H9 (cell line): ENCODE results near the gene FMNL3. TPM values are rescaled to one million over a fixed set of nuclear protein-coding genes. Genes with fewer than 3 reads are reported as not detected.

Experiments
- DNase-seq: peaks from one replicate; pipeline ENCODE4 v3.0.0-alpha.2; 2017
- H2AFZ ChIP-seq: one replicate; pipeline ENCODE4 v1.6.1; 2013; ENCODE audit warnings: mild to moderate bottlenecking, low read length, control low read depth, moderate library complexity
- H2AK5ac ChIP-seq: 2 replicates; pipeline ENCODE4 v1.6.1; 2013; ENCODE audit warnings: low read length, control low read depth, mixed read lengths; ENCODE audit not compliant: insufficient read length
- H2BK120ac ChIP-seq: one replicate; pipeline ENCODE4 v1.6.1; 2013; ENCODE audit warnings: low read depth, mild to moderate bottlenecking, low read length, control low read depth, inconsistent platforms; ENCODE audit not compliant: poor library complexity, severe bottlenecking
- H2BK12ac ChIP-seq: 2 replicates; pipeline ENCODE4 v1.6.1; 2013; ENCODE audit warnings: low read length, control low read depth, mixed read lengths, low read depth; ENCODE audit not compliant: insufficient read length
- H2BK15ac ChIP-seq: 2 replicates; pipeline ENCODE4 v1.6.1; 2013; ENCODE audit warnings: low read depth, low read length, control low read depth
- H2BK20ac ChIP-seq: one replicate; pipeline ENCODE4 v1.6.1; 2013; ENCODE audit warnings: low read depth, mild to moderate bottlenecking, low read length, control low read depth, inconsistent platforms; ENCODE audit not compliant: poor library complexity, severe bottlenecking
- H2BK5ac ChIP-seq: 2 replicates; pipeline ENCODE4 v1.6.1; 2013; ENCODE audit warnings: low read length, control low read depth, mixed read lengths; ENCODE audit not compliant: insufficient read length
- H3K14ac ChIP-seq: 2 replicates; pipeline ENCODE4 v1.6.1; 2013; ENCODE audit warnings: low read length, control low read depth; ENCODE audit not compliant: insufficient read depth
- H3K18ac ChIP-seq: 2 replicates; pipeline ENCODE4 v1.6.1; 2013; ENCODE audit warnings: low read depth, mild to moderate bottlenecking, mixed read lengths, low read length, control low read depth; ENCODE audit not compliant: insufficient read length
- H3K23ac ChIP-seq: 2 replicates; pipeline ENCODE4 v1.6.1; 2013; ENCODE audit warnings: low read length, control low read depth, mixed read lengths, low read depth; ENCODE audit not compliant: insufficient read length
- H3K23me2 ChIP-seq: 2 replicates; pipeline ENCODE4 v1.6.1; 2013; ENCODE audit warnings: low read depth, mild to moderate bottlenecking, mixed read lengths, low read length, control low read depth; ENCODE audit not compliant: insufficient read length, poor library complexity, severe bottlenecking
- H3K27ac ChIP-seq: 2 replicates; pipeline ENCODE4 v1.5.1; 2013; ENCODE audit warnings: low read length, control low read depth, mixed read lengths, low read depth; ENCODE audit not compliant: insufficient read length
- H3K27me3 ChIP-seq: 2 replicates; pipeline ENCODE4 v1.6.1; 2013; ENCODE audit warnings: low read length, control low read depth, inconsistent platforms; ENCODE audit not compliant: insufficient read depth
- H3K4ac ChIP-seq: 2 replicates; pipeline ENCODE4 v1.6.1; 2013; ENCODE audit warnings: low read depth, mild to moderate bottlenecking, control low read depth, inconsistent platforms, low read length, moderate library complexity
- H3K4me1 ChIP-seq: 2 replicates; pipeline ENCODE4 v1.6.1; 2013; ENCODE audit warnings: low read length, control low read depth, inconsistent platforms; ENCODE audit not compliant: insufficient read depth
- H3K4me2 ChIP-seq: 2 replicates; pipeline ENCODE4 v1.6.1; 2013; ENCODE audit warnings: low read length, control low read depth, mixed read lengths; ENCODE audit not compliant: insufficient read length, insufficient read depth
- H3K56ac ChIP-seq: 2 replicates; pipeline ENCODE4 v1.6.1; 2013; ENCODE audit warnings: low read depth, mild to moderate bottlenecking, mixed read lengths, low read length, control low read depth; ENCODE audit not compliant: insufficient read length
- H3K79me1 ChIP-seq: 2 replicates; pipeline ENCODE4 v1.6.1; 2013; ENCODE audit warnings: low read depth, mild to moderate bottlenecking, moderate library complexity, low read length, control low read depth, inconsistent platforms; ENCODE audit not compliant: insufficient read depth, poor library complexity, severe bottlenecking
- H3K79me2 ChIP-seq: 2 replicates; pipeline ENCODE4 v1.6.1; 2013; ENCODE audit warnings: low read length, control low read depth, inconsistent platforms; ENCODE audit not compliant: insufficient read depth
- H3K9ac ChIP-seq: 2 replicates; pipeline ENCODE4 v1.6.1; 2013; ENCODE audit warnings: low read length, control low read depth, mixed read lengths; ENCODE audit not compliant: insufficient read length; ENCODE audit errors: extremely low read depth
- H3K9me3 ChIP-seq: one replicate; pipeline ENCODE4 v1.6.1; 2013; ENCODE audit warnings: low read depth, low read length, inconsistent platforms; ENCODE audit not compliant: control insufficient read depth
- H3T11ph ChIP-seq: one replicate; pipeline ENCODE4 v1.6.1; 2013; ENCODE audit warnings: mild to moderate bottlenecking, low read length, control low read depth, inconsistent platforms
- H4K20me1 ChIP-seq: one replicate; pipeline ENCODE4 v1.6.1; 2013; ENCODE audit not compliant: control insufficient read depth, insufficient read length, insufficient read depth
- H4K5ac ChIP-seq: 2 replicates; pipeline ENCODE4 v1.6.1; 2013; ENCODE audit warnings: low read depth, mild to moderate bottlenecking, mixed read lengths, low read length, control low read depth; ENCODE audit not compliant: insufficient read length
- H4K8ac ChIP-seq: replicated peaks from 2 replicates; pipeline ENCODE4 v1.6.1; 2013; ENCODE audit warnings: low read length, control low read depth, mixed read lengths, low read depth; ENCODE audit not compliant: insufficient read length
- H4K91ac ChIP-seq: 2 replicates; pipeline ENCODE4 v1.6.1; 2013; ENCODE audit warnings: low read depth, mild to moderate bottlenecking, moderate library complexity, mixed read lengths, low read length, control low read depth; ENCODE audit not compliant: insufficient read length
- H3K27ac Mint-ChIP-seq, 3 experiments: 2 replicates in 2 of 3; 3 replicates in 1 of 3; pipeline ENCODE4 v1.8.0; 2020 to 2021; ENCODE audit warnings: mixed read lengths in 3 of 3, mild to moderate bottlenecking in 1 of 3, moderate library complexity in 1 of 3
- H3K27me3 Mint-ChIP-seq: 2 replicates; pipeline ENCODE4 v1.8.0; 2021; ENCODE audit warnings: low read depth, mild to moderate bottlenecking, moderate library complexity, mixed read lengths
- H3K36me3 Mint-ChIP-seq, 3 experiments: 2 replicates in 2 of 3; 3 replicates in 1 of 3; pipeline ENCODE4 v1.8.0; 2020 to 2021; ENCODE audit warnings: low read depth in 3 of 3, mixed read lengths in 3 of 3; ENCODE audit not compliant: insufficient read depth in 1 of 3
- H3K4me1 Mint-ChIP-seq, 2 experiments: 2 replicates each; pipeline ENCODE4 v1.8.0; 2020; ENCODE audit warnings: mixed read lengths in 2 of 2
- H3K4me3 Mint-ChIP-seq, 2 experiments: 2 replicates in 1 of 2; 3 replicates in 1 of 2; pipeline ENCODE4 v1.8.0; 2020 to 2021; ENCODE audit warnings: mild to moderate bottlenecking in 2 of 2, mixed read lengths in 2 of 2, moderate library complexity in 1 of 2
- H3K9me3 Mint-ChIP-seq, 2 experiments: 2 replicates in 1 of 2; 3 replicates in 1 of 2; pipeline ENCODE4 v1.8.0; 2020; ENCODE audit warnings: mild to moderate bottlenecking in 2 of 2, mixed read lengths in 2 of 2, moderate library complexity in 1 of 2
- CTCF ChIP-seq: fragments of 200-600 bp; sonication (generic); conservative IDR thresholded peaks from 3 replicates; pipeline ENCODE4 v1.8.0; 2021; ENCODE audit warnings: antibody characterized with exemption, mild to moderate bottlenecking
- WGBS: extraction: QIAGEN DNeasy Blood & Tissue Kit; methylation state at CpG from one replicate; pipeline ENCODE4 v1.1.7; 2013; ENCODE audit warnings: missing lambda C conversion rate, low lambda C conversion rate, mixed read lengths; ENCODE audit not compliant: insufficient read length; ENCODE audit errors: extremely low coverage; 5-methylcytosine and 5-hydroxymethylcytosine counted together
- total RNA-seq: library from RNA; stranded (reverse); gene quantifications from 2 replicates; pipeline ENCODE4 v1.2.1, GENCODE V29; 2021

The FMNL3 gene
- total RNA-seq, 1 experiment from 2014 or later = 22.8 TPM

DNA sequence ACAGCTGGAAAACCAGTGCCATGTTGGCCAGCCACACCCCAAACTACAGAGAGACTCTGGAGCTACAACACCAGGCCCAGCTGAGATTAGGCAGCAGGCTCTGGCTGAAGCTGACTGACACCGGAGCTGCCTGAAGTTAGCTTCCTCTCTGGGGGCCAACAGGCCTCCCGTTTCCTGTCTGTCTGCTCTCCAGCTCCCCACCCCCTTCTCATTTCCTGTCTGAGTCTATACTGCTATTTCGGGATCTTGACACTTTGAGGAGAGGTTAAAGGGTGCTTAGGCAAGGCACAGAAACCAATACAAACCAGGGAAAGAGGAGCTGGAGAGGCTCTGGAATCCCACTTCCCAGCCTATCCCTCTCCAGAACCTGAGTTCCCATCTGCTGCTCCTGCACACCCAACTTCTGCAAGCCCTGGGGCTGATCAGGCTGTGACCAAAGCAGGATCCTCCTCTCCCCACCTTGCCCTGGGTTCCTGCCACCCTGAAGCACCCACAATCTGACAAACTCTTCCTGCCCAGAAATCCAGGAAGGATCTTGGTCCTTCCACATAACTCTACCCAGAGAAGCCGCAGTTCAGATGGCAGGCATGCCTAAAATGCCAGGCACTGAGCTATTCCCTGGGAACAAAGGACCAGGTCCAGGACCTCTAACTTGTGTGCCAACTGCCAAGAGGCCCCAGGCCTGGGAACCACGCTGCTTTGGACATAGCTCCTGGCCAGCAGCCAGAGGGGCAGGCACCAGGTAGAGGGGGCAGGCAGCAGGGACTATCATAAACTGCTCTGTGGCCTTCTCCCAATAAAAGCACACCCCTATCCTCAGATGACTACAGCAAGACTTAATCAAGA, 44.0 kb downstream of the FMNL3 start:
- H4K91ac ChIP-seq = no peak overlapping the region
- H3K27ac Mint-ChIP-seq = peak overlapping the region; percentile 26 to 95 (median 93)
- no peak overlapping the region for H2BK15ac ChIP-seq
- no peak overlapping the region for H2BK20ac ChIP-seq
- H3K18ac ChIP-seq = no peak overlapping the region
- no peak overlapping the region for H3K27ac ChIP-seq
- no peak overlapping the region for H4K5ac ChIP-seq
- H3K27me3 ChIP-seq = no peaks in the 10 kb centered on the region
- no peak overlapping the region for H3K56ac ChIP-seq
- no peak overlapping the region for H4K8ac ChIP-seq
- H2AK5ac ChIP-seq = no peak overlapping the region
- DNase-seq = peak; percentile 78
- no peaks in the 10 kb centered on the region for H4K20me1 ChIP-seq
- no peak overlapping the region for H2BK120ac ChIP-seq
- no peak overlapping the region for H3K4me3 Mint-ChIP-seq
- H3K4me1 ChIP-seq = peaks cover 6% of the 10 kb centered on the region; the same call in 1 of the 2 replicates
- H2AFZ ChIP-seq = no peak overlapping the region
- H3K4me1 Mint-ChIP-seq = peaks cover 10 to 18% of the 10 kb centered on the region in 2 experiments
- H3K4ac ChIP-seq = no peak overlapping the region
- no peaks in the 10 kb centered on the region for H3K27me3 Mint-ChIP-seq
- peaks cover 12 to 28% (median 12%) of the 10 kb centered on the region in 3 experiments; a peak in 6 of 7 replicates for H3K36me3 Mint-ChIP-seq
- no peak overlapping the region for H3K23ac ChIP-seq
- TF ChIP-seq CTCF = no peak
- no peak overlapping the region for H3K4me2 ChIP-seq
- H3K9ac ChIP-seq = no peak overlapping the region
- no peaks in the 10 kb centered on the region for H3K9me3 ChIP-seq
- no peak overlapping the region for H3K14ac ChIP-seq
- H3K23me2 ChIP-seq = no peaks in the 10 kb centered on the region
- no peak overlapping the region for H2BK12ac ChIP-seq
- no peaks in the 10 kb centered on the region for H3K79me2 ChIP-seq
- no peak overlapping the region for H2BK5ac ChIP-seq
- no CpG with 5 or more reads among the region's 5 CpGs for WGBS
- H3K9me3 Mint-ChIP-seq = no peaks in the 10 kb centered on the region
- no peaks in the 10 kb centered on the region for H3K79me1 ChIP-seq
- H3T11ph ChIP-seq = no peak overlapping the region
